HUES64 (cell line): ENCODE measurements around the gene NGFR.

Experiments used
- H3K27ac ChIP-seq: 2 replicates; pipeline ENCODE4 v1.7.0; 2013; ENCODE audit warnings: low read depth, low read length, inconsistent platforms
- H3K27me3 ChIP-seq: 2 replicates; pipeline ENCODE4 v1.6.1; 2013; ENCODE audit warnings: mild to moderate bottlenecking, low read length; ENCODE audit not compliant: insufficient read depth
- H3K36me3 ChIP-seq: 2 replicates; pipeline ENCODE4 v1.6.1; 2013; ENCODE audit warnings: mild to moderate bottlenecking, low read length; ENCODE audit not compliant: insufficient read depth
- H3K4me1 ChIP-seq: 2 replicates; pipeline ENCODE4 v1.6.1; 2013; ENCODE audit warnings: mild to moderate bottlenecking, low read length, moderate library complexity; ENCODE audit not compliant: insufficient read depth
- H3K4me3 ChIP-seq: 2 replicates; pipeline ENCODE4 v1.5.1; 2013; ENCODE audit warnings: mild to moderate bottlenecking, low read length, moderate library complexity
- H3K9ac ChIP-seq: 2 replicates; pipeline ENCODE4 v1.6.1; 2013; ENCODE audit warnings: mild to moderate bottlenecking, low read depth, low read length
- H3K9me3 ChIP-seq: 2 replicates; pipeline ENCODE4 v1.6.1; 2013; ENCODE audit warnings: low read depth, low read length; ENCODE audit not compliant: insufficient read depth
- WGBS: fragments of 150-250, 120-280 bp; methylation state at CpG from one replicate; pipeline ENCODE4 v1.1.7; 2013; ENCODE audit warnings: missing lambda C conversion rate; 5-methylcytosine and 5-hydroxymethylcytosine counted together

Gene NGFR

DNA sequence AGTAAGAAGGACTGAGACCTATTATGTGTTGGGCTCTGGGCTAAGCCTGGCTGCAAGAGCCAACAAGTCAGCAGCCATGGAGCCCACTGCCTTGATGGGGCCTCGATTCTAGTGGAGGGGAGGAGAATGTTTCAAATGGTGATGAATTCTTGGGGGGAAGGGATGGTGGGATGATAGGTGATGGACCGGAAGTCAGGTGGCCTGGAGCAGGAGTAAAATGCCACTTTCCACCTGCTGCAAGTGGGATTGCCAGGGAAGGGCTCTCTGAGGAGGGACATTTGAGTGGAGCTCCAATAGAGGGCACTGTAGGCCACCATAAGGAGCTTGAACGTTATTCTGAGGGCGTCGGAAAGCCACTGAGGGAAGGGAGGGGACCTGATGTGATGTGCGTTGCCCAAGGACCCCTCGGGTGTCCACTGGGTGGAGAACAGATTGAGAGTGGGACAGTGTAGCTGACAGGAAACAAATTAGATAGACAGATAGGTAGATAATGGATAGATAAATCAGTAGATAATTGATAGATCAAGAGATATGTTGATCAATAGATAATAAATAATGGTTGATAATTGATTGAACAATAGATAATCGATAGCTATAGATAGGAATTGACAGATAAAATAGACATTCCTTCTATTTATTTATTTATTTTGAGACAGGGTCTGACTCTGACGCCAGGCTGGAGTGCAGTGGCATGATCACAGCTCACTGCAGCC, 62.4 kb downstream of the NGFR start:
- Histone ChIP-seq H3K4me1 (no peaks in the 10 kb centered on the region), H3K9ac (no peak overlapping the region), H3K36me3 (no peaks in the 10 kb centered on the region), H3K9me3 (no peaks in the 10 kb centered on the region), H3K27me3 (peaks cover 12% of the 10 kb centered on the region), H3K27ac (no peak overlapping the region), H3K4me3 (no peak overlapping the region)
- 24% methylated on average over 8 of the region's 9 CpGs for WGBS
